ENCODE results near the gene STAU1.
"Not testable (repeated sequence)": the region's sequence is repeated elsewhere in the genome, so short reads cannot be mapped to it uniquely, and the experiment has no call there.

- not testable (repeated sequence) for TF ChIP-seq EZH2phosphoT487 (IDR thresholded peaks at IDR 0.05; ENCODE audit: insufficient read depth, low read depth); EZH2 (IDR thresholded peaks at IDR 0.05; ENCODE audit: insufficient read depth, poor library complexity, severe bottlenecking)
Measured at GRCh38 chr20:49082295-49082694, 105.8 kb downstream of the STAU1 start.

Measured in GM23248 (cell line).